Adrenal gland (tissue), 12 donors: ENCODE data around the gene PNPLA3. TPM values are rescaled to one million over a fixed set of nuclear protein-coding genes. Genes with fewer than 3 reads are reported as not detected.

Experiments used
- DNase-seq, 7 donors: peaks; one replicate each; pipeline ENCODE4 v3.0.0-alpha.2; 2019 to 2020
- H3K27ac ChIP-seq, 5 donors: fragments of 200-600 bp; sonication (generic) in 4 of 5; 1 replicate in 3 of 5; 2 replicates in 2 of 5; pipeline versions ENCODE4 v1.5.1 to v1.8.0; 2016 to 2020; ENCODE audit warnings: mild to moderate bottlenecking in 1 of 5
- H3K27me3 ChIP-seq: fragments of 200-600 bp; 2 replicates; pipeline ENCODE4 v1.8.0; 2021
- H3K36me3 ChIP-seq, 2 donors: fragments of 200-600 bp; replicated peaks in 1 of 2; 1 replicate in 1 of 2; 2 replicates in 1 of 2; pipeline versions ENCODE4 v1.5.1 to v1.8.0; 2018 to 2022
- H3K4me1 ChIP-seq, 2 donors: fragments of 200-600 bp; replicated peaks in 1 of 2; 1 replicate in 1 of 2; 2 replicates in 1 of 2; pipeline versions ENCODE4 v1.5.1 to v1.8.0; 2018 to 2021
- H3K4me3 ChIP-seq, 4 donors: fragments of 200-600 bp; sonication (generic) in 3 of 4; one replicate each; pipeline ENCODE4 v1.5.1; 2016 to 2018
- H3K9me3 ChIP-seq, 3 donors: fragments of 200-600 bp; sonication (generic) in 1 of 3; replicated peaks in 1 of 3; 1 replicate in 2 of 3; 2 replicates in 1 of 3; pipeline versions ENCODE4 v1.5.1 to v1.8.0; 2016 to 2021
- CTCF ChIP-seq, 6 experiments: fragments of 450-650 bp in 4 of 6; fragments of 200-600 bp in 2 of 6; sonication (generic) in 1 of 6; IDR thresholded peaks; 1 replicate in 5 of 6; 2 replicates in 1 of 6; pipeline versions ENCODE4 v1.5.1 to v1.8.0; 2016 to 2021; ENCODE audit warnings: antibody characterized with exemption in 6 of 6, mild to moderate bottlenecking in 2 of 6, moderate library complexity in 1 of 6
- POLR2A ChIP-seq, 2 donors: fragments of 450-650 bp; IDR thresholded peaks; one replicate each; pipeline ENCODE4 v1.6.1; 2017; ENCODE audit warnings: antibody characterized with exemption in 2 of 2, mild to moderate bottlenecking in 2 of 2, moderate library complexity in 1 of 2
- WGBS, 4 donors: extraction: QIAGEN DNeasy Blood & Tissue Kit in 2 of 4; methylation state at CpG; one replicate each; pipeline versions ENCODE4 v1.1.5 to v1.1.7; 2013 to 2017; 5-methylcytosine and 5-hydroxymethylcytosine counted together
- intact Hi-C, 2 donors: fragments of 100-400 bp; cut with DNase I; formaldehyde crosslinking; loops; one replicate each; pipeline versions ENCODE4 v1.14.1 to v1.15.0; 2022 to 2023
- polyA plus RNA-seq, 3 donors: library from polyadenylated mRNA; stranded (reverse); fragments of 200-250 nt in 2 of 3; fragments of 350-450 nt in 1 of 3; fragmentation: Illumina TruSeq in 1 of 3; extraction: RNeasy Lipid Tissue Mini Kit (QIAGEN cat#74804) in 1 of 3; gene quantifications; one replicate each; pipeline ENCODE4 v1.2.3, GENCODE V29; 2013 to 2014
- total RNA-seq, 9 donors: library from RNA; depleted of rRNA in 4 of 9; stranded (reverse); fragments of >200 nt in 4 of 9; fragments of 120-200 nt in 1 of 9; fragmentation: NEBNext Ultra II Directional in 1 of 9; extraction: Animal tissue kit (Norgen Biotek cat#: 25700) in 1 of 9; gene quantifications; one replicate each; pipeline versions ENCODE4 v1.1.0 to v1.2.4, GENCODE V29; 2013 to 2023
- donor health status: healthy with polysubstance abuse.
- donor health status: Bipolar disorder and iron deficiency.
- donor health status: DM: yes; HTN: yes; CAD: no.
- donor health status: DM: no; HTN: no; CAD: no.
- donor health status: DM: no; HTN: no; CAD: no.
- donor health status: DM: yes; HTN: yes; CAD: no.

The PNPLA3 gene
- total and polyA plus RNA-seq, 12 donors = 0.15 to 4.4 (median 0.42) TPM; not detected in 1

- TF ChIP-seq POLR2A (IDR thresholded peaks at IDR 0.05) (no peak), CTCF (IDR thresholded peaks at IDR 0.05) (no peak)
- H3K36me3 ChIP-seq = peaks cover 0 to 92% of the 10 kb centered on the region in 2 donors
- intact Hi-C loops = no loop called here
Observed at GRCh38 chr22:43980579-43980978, 57.0 kb downstream of the PNPLA3 start.

GRCh38 chr22:43980996-43981395 is 57.4 kb downstream of the PNPLA3 start:
- Histone ChIP-seq H3K27me3 (no peaks in the 10 kb centered on the region), H3K36me3 (peaks cover 0 to 92% of the 10 kb centered on the region in 2 donors), H3K9me3 (no peaks in the 10 kb centered on the region), H3K27ac (no peak overlapping the region), H3K4me1 (no peaks in the 10 kb centered on the region), H3K4me3 (no peak overlapping the region)
- no peak for TF ChIP-seq POLR2A (IDR thresholded peaks at IDR 0.05)
- TF ChIP-seq CTCF (IDR thresholded peaks at IDR 0.05) = no peak
- DNase-seq = no peak
- 94 to 100% (median 96%) methylated on average over 7 to 17 of the region's 17 CpGs for WGBS, 4 donors
- intact Hi-C loops = no loop called here

More at GRCh38 chr22:43980579-43980978, 57.0 kb downstream of the PNPLA3 start:
- no peaks in the 10 kb centered on the region for H3K4me1 ChIP-seq
- 91 to 98% (median 97%) methylated on average over 5 to 7 of the region's 7 CpGs for WGBS, 4 donors
- H3K27ac ChIP-seq = no peak overlapping the region
- DNase-seq = no peak
- H3K9me3 ChIP-seq = no peaks in the 10 kb centered on the region
- no peaks in the 10 kb centered on the region for H3K27me3 ChIP-seq
- H3K4me3 ChIP-seq = no peak overlapping the region

GRCh38 chr22:43983808-43984207 is 60.2 kb downstream of the PNPLA3 start:
- WGBS, 4 donors = 96 to 98% (median 97%) methylated on average over 16 of the region's 16 CpGs
- no peak overlapping the region for H3K27ac ChIP-seq
- no peak overlapping the region for H3K4me3 ChIP-seq
- H3K27me3 ChIP-seq = no peaks in the 10 kb centered on the region
- H3K36me3 ChIP-seq = peaks cover 0 to 89% of the 10 kb centered on the region in 2 donors
- intact Hi-C loops = no loop called here
- no peak for DNase-seq
- no peak for TF ChIP-seq CTCF (IDR thresholded peaks at IDR 0.05)
- no peak for TF ChIP-seq POLR2A (IDR thresholded peaks at IDR 0.05)
- no peaks in the 10 kb centered on the region for H3K9me3 ChIP-seq
- H3K4me1 ChIP-seq = no peaks in the 10 kb centered on the region

GRCh38 chr22:43985532-43985931 is 61.9 kb downstream of the PNPLA3 start:
- Histone ChIP-seq H3K4me1 (no peaks in the 10 kb centered on the region), H3K9me3 (no peaks in the 10 kb centered on the region), H3K27me3 (no peaks in the 10 kb centered on the region), H3K36me3 (peaks cover 0 to 91% of the 10 kb centered on the region in 2 donors), H3K27ac (no peak overlapping the region), H3K4me3 (no peak overlapping the region)
- DNase-seq = peak in 3 of 7 donors; percentile 17 to 47 (median 34)
- intact Hi-C loops = no loop called here
- TF ChIP-seq POLR2A (IDR thresholded peaks at IDR 0.05) (no peak), CTCF (IDR thresholded peaks at IDR 0.05) (no peak)
- 86 to 93% (median 90%) methylated on average over 12 of the region's 12 CpGs for WGBS, 4 donors
